DMS79 treated with DMSO at 0.1 percent for 48 hours (cell line): ENCODE measurements around the gene AUH.

Source experiments
- DNase-seq: peaks from one replicate; lab custom pipeline; 2025; lab: John Stamatoyannopoulos, UW

AUH gene

DNA sequence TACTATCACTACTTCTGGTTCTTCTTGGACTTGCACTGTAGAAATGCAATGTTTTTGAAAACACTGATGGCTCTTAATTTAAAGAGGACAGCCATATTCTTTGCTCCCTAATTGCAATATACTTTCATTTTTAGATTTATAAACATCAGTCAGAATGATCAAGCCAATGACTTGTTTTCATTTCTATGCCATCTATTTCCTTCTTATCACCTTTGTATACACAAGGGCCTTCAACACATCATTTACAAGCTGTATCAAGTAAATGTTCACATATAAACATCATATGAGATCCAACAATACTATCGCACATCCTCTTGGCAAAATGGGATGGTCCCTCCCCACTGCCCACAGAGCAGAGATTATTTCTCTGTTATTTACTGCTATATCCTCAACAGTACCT lies 24.9 kb downstream of the AUH start:
- DNase-seq: no peak

DNA sequence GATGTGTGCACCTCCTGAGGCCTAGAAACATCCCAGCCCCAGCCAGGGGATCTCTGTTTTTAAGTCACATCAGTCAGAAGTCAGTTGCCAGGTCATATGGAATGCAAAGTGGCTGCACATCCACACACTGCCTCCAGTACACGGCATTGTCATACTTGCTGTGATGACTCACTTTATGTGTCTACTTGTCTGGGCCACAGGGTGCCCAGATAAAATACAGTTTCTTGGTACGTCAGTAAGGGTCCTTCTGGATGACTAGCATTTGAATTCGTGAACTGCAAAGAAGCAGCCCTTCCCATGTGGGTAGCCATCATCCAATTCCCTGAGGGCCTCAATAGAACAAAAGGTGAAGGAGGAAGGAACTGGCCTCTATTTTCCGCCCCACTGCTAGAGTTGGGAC lies 27.7 kb downstream of the AUH start:
- no peak for DNase-seq

DNA sequence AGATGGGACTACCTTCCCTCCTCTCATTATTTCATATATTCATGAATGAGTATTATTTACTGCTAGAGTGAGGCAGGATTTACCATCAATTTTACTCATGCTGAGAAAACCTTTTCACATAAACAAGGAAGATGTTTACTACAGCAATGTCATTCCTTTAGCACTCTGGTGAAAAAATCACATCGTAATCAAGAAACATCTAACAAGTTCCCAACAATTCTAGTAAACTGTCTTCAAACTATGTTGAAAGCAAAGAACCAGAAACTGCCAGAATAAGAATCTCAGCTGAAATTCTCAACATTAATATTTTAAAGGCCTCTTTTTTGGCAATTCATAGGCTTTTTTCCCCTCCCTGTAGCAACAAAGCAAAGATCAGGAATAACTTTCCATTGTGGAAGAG lies 28.2 kb downstream of the AUH start:
- no peak for DNase-seq

DNA sequence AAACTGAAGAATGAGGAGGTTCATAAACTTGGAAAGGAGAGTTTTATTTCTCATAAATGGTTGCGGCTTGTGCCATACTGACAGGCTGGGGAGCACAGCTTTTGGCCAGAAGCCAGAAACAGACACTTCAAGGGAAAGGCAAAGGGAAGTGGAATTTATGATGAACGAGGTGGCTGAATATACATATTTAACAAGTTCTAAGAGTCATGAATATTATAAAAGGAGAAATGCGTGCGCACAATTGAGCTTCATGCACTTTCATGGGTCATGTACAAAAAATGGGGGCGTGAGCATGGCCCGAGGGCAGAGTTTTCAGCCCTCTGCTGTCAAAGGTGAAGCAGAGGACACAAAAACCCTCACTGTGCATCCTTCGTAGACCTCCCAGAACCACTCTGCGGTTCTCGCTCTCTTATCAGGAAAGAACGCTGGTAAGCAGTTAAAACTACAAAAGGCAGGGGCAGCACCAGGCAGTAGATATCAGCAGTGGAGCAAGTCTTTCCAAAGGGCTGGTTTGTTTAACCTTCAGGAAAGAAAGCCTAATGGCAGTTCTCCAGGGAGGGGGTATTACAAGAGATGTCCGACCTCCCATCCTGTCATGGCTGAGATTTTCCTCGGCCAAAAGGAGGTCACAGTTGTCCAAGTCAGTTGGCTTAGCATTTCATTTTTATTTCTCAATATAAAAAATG lies 29.0 kb downstream of the AUH start:
- no peak for DNase-seq

DNA sequence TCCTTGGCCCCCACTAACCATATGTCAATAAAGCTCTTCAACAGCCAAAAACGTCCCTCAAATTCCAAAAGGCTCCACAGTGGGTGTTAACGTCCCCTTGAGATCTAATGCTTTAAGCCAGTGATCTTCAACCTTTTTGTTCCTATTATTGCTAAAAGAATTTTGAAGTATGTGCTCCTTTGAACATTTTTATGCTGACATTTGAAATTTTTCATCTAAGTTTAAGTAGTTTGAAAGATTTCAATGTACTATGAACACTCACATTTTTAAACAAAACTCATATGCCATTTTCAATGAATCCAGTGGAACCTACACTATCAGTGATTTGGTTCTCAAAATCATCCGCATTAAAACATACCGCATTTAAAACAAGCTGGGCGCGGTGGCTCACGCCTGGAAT lies 29.9 kb downstream of the AUH start:
- no peak for DNase-seq

DNA sequence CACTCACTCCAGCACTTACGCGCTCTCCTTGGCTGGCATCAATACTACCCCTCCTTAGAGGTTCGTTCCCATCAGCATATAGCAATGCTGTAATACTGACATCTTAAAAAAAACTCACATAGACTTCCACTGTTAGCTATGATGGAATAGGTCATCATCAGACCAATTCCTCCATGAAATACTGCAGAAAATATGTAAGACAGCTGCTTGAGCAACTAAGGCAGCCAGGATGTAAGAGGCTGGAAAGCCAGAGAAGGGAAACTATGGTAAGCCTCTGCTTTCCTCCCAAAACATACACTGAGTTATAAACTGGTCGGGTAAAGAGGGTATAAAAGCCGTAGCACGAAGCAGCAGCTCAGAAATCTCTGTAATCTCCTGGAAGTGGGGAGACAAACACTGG lies 33.5 kb downstream of the AUH start:
- no peak for DNase-seq

DNA sequence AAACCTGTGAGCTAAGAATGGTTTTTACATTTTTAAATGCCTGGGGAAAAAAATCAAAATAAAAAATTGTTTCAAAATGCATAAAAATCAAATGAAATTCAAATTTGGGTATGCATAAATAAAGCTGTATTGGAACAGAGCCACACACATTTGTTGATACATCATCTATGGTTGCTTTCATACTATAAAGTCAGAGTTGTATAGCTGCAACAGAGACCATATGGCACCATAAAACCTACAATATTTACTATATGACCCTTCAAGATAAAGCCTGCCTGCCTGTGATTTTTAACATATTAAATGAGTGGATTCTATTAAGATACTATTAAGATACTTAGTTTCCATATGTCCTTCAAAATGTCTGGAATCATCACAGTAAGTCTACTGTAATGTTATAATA lies 40.0 kb downstream of the AUH start:
- DNase-seq: no peak

DNA sequence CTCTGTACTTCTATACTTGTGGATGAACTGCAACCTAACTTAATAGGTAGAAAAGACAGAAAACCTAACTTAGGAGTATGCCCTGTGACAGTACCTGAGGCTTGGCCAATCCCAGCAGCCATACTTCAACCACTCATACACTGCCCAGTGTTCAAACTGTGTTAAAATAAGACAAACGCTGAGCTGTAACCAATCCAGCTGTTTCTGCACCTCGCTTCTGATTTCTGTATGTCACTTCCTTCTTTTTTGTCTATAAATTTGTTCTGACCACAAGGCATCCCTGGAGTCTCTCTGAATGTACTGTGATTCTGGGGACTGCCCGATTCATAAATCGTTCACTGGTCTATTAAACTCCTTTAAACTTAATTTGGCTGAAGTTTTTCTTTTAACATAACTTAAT lies 41.4 kb downstream of the AUH start:
- DNase-seq: no peak

DNA sequence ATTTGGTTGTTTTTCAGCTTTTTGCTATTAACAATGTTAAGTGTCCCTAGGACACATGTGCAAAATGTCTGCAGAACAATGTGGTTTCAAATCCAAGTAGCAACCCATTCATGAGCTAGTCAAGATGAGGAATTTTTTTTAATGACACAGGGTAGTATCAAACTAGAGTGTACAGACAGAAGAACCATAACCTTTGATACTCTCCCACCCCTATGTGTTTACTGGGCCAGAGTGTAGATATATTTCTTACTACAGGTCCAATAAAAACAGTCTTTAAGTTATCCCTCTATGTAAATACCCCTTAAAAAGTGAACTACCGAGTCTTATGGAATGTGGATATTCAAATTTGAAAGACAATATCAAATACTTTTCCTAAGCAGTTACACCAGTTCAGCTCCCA lies 45.6 kb downstream of the AUH start:
- DNase-seq: no peak

DNA sequence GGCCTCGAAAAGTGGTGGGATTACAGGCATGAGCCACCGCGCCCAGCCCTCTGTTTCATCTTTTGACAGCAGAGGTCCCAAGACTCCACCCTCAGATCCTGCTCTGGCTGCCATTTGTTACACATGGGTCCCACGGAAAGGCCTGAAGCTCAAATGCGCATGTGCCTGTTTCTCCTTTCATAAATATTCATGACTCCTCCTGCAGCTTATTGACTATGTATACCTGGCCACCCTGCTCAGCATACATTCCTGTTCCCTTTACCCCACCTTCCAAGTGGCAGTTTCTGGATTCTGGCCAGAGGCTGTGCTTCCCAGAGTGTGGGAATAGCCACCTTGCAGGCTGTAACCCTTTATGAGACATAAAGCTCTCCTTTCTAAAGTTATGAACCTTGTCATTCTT lies 46.5 kb downstream of the AUH start:
- DNase-seq: no peak

DNA sequence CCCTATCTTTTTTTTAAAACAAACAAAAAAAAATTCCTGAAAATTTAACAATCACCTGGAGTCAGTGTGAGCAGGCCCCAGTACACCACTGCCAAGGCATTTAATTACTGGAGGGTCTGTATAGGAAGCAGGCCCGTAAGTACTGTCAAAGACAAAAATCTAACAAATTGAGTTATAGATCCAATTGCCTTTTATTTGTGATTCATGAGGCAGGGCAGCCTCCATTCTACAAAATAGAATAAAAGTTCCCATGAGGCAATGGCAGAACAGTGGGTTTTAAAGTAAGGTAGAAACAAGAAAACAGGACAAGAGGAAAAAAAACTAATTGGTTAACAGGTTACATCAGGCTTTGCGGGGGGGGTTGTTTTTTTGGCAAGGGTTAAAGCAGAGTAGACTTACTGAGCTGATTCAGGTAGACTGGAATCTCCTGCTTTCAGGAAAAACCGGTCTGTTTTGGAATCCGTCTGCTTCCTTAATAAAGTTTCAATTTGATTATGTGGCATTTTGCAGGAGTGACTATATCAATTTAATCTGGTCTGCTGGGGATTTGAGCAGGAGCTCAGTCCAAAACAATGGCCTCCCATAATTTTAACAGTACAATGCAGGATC lies 48.9 kb downstream of the AUH start:
- no peak for DNase-seq

DNA sequence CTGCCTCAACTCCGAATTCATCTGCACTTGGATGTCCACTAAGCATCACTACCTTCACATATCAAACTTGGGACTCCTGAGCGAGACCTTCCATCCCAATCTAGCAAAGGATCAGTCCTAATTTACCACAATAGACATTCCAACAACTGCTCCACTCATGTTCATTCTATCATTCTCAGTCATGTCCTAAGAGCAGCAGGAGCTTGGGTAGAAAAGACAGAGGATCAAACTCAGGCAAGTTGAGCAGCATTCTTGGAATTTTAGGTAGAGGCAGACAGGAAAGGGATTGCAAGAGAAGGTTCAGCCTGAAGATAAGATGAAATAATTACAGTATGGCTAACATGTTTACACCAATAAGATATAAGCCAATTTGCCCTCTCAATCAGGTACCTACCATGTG lies 51.7 kb downstream of the AUH start:
- no peak for DNase-seq

DNA sequence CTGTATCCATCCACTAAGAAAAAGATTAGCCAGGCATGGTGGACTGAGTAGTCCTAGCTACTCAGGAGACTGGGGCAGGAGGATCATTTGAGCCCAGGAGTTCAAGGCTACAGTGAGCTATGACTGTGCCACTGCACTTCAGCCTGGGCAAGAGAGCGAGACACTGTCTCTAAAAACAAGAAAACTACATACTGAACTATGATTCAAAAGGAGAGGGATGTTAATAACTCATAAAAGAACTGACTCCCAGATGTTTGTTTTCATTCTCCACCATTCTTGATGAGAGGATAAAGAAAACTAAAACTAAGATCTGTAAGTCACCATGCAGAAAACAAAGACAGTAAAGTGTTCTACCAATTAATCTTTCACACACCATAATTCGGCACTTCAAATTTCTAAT lies 53.5 kb downstream of the AUH start:
- no peak for DNase-seq

DNA sequence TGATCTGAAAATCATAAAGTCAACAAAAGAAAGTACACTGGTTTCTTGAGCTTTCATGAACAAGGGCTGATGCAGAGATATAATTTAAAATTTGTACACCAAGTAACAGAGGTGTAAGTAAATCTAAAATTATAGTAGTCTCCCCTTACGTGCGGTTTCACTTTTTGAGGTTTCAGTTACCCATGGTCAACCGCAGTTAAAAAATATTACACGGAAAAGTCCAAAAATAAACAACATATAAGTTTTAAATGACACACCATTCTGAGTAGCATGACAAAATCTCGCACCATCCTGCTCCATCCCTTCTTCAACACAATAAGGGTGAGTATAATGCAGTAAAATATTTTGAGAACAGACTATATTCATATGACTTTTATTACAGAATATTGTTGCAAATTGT lies 54.4 kb downstream of the AUH start:
- no peak for DNase-seq

DNA sequence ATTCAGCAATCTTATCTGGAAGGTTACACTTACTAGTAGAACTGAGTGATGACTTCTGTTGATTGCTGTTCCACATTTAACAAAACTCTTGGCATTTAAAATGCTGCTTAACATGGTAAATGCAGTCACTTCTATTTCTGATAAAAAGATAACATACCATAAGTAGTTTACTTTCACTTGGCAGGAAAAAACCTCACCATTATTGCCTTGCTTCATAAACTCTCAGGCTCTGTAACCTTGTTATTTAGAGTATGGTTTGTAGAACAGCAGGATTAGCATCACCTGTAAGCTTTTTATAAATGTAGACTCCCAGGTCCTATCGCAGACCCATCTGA lies 55.5 kb downstream of the AUH start:
- DNase-seq: no peak

DNA sequence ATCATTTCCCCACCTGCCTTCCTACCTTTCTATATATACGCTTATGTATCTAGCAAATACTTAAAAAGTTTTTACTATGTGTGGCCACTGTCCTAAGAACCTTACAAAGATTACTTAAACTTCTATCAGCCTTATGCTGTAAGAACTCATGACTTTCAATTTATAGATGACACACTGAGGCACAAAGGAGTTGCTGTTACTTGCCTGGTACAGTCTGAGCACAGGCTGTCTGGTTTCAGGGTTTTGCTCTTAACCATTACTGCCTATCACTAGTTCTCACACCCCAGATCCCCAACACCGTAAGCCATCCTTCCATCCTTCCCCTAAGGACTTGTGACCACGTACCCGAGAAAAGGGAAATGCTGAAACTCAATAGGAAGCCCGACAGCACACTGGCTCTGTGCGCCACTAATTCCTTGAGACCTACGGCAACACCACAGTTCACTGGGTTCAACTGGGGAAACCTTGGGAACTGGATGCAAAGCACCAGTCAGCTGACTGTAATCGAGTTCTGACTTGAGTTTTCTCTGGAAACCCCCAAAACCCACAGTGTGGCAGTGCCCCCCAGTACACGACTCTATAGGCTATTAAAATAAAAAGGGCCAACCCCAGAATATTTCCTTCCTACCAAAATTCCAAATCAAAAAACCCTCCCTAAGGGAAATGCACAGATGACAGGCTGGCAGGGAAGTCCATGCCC lies 56.0 kb downstream of the AUH start:
- no peak for DNase-seq

DNA sequence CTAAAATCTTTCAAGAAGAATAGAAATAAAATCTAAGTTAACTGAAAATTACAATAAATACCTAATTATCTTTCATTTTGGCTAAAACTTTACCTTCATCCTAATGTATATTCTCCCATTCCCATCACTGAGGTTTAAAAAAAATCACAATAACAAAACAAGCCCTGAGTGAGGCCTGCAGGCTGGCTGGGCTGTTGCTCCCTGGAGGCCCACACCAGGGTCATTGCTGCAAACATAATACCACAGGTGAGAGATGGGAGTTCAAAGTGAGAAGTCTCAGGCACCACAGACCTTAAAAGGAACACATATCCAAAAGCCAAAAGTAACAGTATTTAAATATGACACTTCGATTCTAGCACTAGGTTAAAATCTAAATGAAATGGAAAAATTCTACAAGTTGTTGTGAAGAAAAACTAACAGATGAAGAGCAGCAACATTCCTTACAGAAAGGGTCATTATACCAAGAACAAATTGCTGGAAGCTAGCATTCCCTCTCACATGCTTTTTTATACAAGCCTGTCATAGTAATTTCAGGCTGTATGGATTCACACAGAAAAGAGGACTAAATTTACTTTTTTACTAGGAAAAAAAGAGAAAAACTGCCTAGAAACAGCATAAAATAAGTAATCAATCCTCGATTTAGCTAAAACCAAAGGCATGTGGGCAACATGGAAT lies 57.8 kb downstream of the AUH start:
- DNase-seq: no peak

DNA sequence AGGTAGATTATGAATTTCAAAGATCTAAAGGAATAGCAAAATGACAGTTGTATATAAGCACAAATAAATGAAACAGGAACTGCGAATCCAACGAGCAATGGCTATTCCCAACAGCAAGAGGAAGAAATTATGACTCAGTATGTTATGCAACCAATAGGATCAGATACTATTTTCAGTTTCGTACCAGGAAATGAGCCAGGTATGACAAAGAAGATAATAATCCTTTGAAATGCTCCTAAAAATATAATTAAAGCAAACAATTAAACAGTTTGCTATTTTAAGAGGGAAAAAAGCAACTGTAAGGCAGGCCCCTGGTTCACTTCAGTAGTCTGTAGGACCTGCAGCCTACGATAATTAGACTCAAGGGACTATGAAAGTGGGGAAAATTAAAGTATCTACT lies 58.9 kb downstream of the AUH start:
- no peak for DNase-seq

DNA sequence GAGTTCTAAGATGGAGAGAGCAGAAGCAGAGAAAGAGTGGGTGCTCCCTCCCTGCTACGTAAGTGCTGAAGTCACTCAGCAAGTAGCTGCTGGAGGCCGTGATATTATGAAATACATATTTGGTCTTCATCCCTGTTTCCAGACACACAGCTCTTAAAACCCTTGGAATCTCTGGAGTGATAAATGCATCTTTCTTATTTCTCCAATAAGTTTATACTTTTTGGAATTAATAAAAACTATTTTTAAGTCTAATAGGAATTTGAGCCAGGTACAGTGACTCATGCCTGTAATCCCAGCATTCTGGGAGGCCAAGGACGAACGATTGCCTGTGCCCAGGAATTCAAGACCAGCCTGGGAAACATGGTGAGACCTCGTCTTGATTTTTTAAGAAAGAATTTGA lies 60.6 kb downstream of the AUH start:
- no peak for DNase-seq

DNA sequence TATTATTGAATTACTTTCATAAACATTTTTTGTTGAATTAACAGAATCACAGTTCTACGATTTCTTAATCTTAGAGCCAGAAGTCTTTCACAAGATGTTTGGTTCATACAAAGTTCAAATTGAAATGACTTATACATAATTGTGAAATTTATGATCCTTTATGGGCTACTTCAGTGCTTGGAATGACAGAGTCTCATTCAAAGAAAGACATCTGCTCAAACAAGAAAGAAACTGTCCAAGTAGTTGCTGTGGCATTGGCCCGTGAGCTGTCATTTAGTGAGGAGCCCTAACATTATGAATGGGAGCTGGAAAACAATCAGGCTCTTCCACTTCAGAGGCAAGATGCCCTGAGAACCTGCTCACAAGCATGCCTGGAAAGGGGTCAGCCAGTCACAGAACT lies 63.4 kb downstream of the AUH start:
- DNase-seq: no peak

DNA sequence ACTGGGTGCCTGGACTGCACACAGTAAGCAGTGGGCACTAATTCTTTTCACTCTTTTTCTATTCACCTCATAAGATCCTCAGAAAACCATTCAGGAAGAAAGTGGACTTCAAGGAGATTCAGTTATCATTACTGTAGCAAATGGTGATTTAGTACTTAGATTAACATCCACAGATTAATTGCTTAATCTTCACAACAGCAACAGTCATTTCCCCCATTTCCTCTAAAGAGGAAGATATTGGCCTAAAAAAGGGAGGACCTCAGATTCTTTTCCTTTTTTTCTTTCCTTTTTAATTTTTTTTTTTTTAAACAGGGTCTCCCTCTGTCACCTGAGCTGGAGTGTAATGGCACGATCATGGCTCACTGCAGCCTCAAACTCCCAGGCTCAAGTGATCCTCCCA lies 64.4 kb downstream of the AUH start:
- no peak for DNase-seq

DNA sequence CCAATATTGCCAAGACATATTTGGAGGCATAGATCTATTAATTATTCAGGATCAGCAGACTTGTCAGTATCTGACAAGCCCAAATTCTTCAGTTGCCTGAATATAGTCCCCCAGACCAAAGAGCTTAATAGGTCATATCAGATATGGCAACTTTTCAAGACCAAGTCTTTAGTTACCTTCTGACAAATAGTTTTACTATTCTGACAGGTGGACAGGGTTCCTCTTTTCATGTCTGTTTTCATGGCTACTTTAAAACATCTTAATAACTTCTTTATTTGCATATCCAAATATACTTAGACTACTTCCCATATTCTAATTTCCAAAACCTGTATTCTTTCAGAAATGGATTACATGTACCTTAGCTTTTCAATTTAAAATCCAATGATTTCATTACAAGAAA lies 65.4 kb downstream of the AUH start:
- DNase-seq: no peak

DNA sequence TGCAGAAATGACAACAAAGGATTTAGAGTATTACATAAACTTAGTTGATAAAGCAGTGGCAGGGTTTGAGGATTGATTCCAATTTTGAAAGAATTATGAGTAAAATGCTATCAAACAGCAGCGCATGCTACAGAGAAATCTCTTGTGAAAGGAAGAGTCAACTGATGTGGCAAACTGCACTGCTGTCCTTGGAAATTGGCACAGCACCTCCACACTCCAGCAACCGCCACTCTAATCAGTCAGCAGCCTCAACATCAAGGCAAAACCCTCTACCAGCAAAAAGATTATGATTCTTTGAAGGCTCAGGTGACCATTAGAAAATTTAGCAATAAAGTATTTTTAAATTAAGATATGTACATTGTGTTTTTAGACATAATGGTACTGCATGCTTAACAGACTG lies 66.4 kb downstream of the AUH start:
- no peak for DNase-seq
